ENCODE measurements around the gene KIF13A. TPM values are rescaled to one million over a fixed set of nuclear protein-coding genes. Genes with fewer than 3 reads are reported as not detected.

The KIF13A gene
- total and polyA plus RNA-seq, 9 of the 15 experiments (the other 6 are each of a cell fraction or from before 2014, with no cell fraction given), result 3.6 to 44.3 (median 29.7) TPM

DNA sequence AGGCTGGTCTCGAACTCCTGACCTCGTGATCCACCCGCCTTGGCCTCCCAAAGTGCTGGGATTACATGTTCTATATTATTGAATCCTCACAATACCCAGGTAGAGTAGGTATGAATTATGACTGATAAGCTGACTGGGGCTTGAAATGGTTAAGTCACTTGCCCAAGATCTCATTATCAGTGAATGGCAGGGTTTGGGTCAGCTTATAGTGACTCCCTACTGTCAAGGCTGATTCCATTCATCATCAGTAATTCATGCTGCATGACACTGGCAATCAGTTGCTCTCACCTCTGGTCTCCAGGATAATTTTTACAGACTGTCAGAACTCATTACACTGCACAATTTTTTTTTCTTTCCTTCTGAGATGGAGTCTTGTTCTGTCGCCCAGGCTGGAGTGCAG, 127.6 kb downstream of the KIF13A start (continued):
- TF ChIP-seq MECOM (CRISPR knock-in tag; IDR thresholded peaks at IDR 0.05) (no peak; the same call in 1 of the 2 replicates), ZBED1 (IDR thresholded peaks at IDR 0.05) (no peak), CBX2 (IDR thresholded peaks at IDR 0.05; ENCODE audit: insufficient read depth, low read length, poor library complexity, severe bottlenecking) (no peak), ARNT (IDR thresholded peaks at IDR 0.05) (peak; percentile 61 to 80; a peak in 2 of 4 replicates), TBL1XR1 (IDR thresholded peaks at IDR 0.05; ENCODE audit: low read length in 2 of 2) (peak; percentile 39 to 73; a peak in 2 of 4 replicates), SOX6 (IDR thresholded peaks at IDR 0.05) (peak; percentile 97), MTA1 (IDR thresholded peaks at IDR 0.05; ENCODE audit: borderline replicate concordance) (peak; percentile 41; the same call in 1 of the 2 replicates), ZNF232 (CRISPR knock-in tag; IDR thresholded peaks at IDR 0.05) (no peak), MYNN (IDR thresholded peaks at IDR 0.05) (0 out of 2 replicates have a peak, but pooled peaks have one; percentile 60), MYNN (CRISPR knock-in tag; IDR thresholded peaks at IDR 0.05) (no peak), HDAC2 (IDR thresholded peaks at IDR 0.05) (peak; percentile 84; the same call in 1 of the 2 replicates)
- TF ChIP-seq, protein P1, sequence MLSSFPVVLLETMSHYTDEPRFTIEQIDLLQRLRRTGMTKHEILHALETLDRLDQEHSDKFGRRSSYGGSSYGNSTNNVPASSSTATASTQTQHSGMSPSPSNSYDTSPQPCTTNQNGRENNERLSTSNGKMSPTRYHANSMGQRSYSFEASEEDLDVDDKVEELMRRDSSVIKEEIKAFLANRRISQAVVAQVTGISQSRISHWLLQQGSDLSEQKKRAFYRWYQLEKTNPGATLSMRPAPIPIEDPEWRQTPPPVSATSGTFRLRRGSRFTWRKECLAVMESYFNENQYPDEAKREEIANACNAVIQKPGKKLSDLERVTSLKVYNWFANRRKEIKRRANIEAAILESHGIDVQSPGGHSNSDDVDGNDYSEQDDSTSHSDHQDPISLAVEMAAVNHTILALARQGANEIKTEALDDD (IDR thresholded peaks at IDR 0.05), result peak; percentile 76; the same call in 1 of the 2 replicates

DNA sequence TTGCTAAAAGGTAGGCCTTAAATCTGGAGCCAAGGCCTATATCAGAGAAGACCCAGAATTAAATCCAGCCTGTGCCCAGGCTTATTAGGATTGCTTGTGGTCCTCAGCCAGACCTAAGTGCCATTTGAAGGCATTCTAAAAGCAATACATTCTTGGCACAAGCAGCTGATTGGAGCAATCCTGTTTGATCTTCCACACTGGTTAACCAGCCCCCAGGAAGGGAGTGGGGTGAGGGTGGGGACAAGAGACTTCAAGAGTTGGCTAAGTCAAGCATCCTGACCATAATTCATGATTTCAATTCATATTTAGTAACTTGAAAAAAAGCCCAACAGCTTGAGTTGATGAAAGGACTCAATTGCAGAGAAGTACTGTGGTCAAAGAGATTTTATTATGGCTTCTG, 128.9 kb downstream of the KIF13A start:
- Histone ChIP-seq H3K9me3 (replicated peaks; ENCODE audit: control insufficient read depth, insufficient read depth, low read depth, low read length) (no peaks in the 10 kb centered on the region), H3K9me1 (ENCODE audit: control insufficient read depth, insufficient read depth, low read length) (no peaks in the 10 kb centered on the region), H3K4me2 (ENCODE audit: insufficient read depth, low read length) (no peak overlapping the region), H3K4me1 (replicated peaks in 1 of 2; ENCODE audit: control insufficient read depth in 2 of 2, insufficient read depth in 2 of 2, low read length in 2 of 2) (peaks cover 6 to 8% of the 10 kb centered on the region in 2 experiments; a peak in 3 of 5 replicates), H3K4me3 (no peak overlapping the region), H2AFZ (ENCODE audit: low read depth, low read length) (no peak overlapping the region), H3K27ac (ENCODE audit: extremely low read depth, low read depth, low read length) (no peak overlapping the region), H3K36me3 (ENCODE audit: control insufficient read depth, insufficient read depth, low read length) (peaks cover 16% of the 10 kb centered on the region; the same call in 2 of the 3 replicates), H3K27me3 (ENCODE audit: control insufficient read depth in 2 of 2, insufficient read depth in 2 of 2, low read length in 2 of 2) (no peaks in the 10 kb centered on the region), H3K9ac (ENCODE audit: insufficient read depth in 1 of 2, low read depth in 2 of 2, low read length in 2 of 2) (no peak overlapping the region), H4K20me1 (replicated peaks; ENCODE audit: control insufficient read depth, insufficient read depth, low read length) (no peaks in the 10 kb centered on the region), H3K79me2 (ENCODE audit: control insufficient read depth, insufficient read depth, low read length) (no peaks in the 10 kb centered on the region; the same call in 2 of the 3 replicates)
- POLR2A ChIA-PET, result interaction anchor here (1.7 kb wide), 1 partner anchor 13 kb away, joined by 4 read pairs; no protein-coding TSS in a partner anchor
- no peak for DNase-seq (ENCODE audit: extremely low read depth in 1 of 4, low spot score in 3 of 4)
- intact Hi-C loops (cut with micrococcal nuclease), result no loop called here
- BruUV-seq (replicated peaks), result no TSS peak
- in situ Hi-C loops (cut with MboI), result no loop called here
- no peak for FAIRE-seq
- CTCF ChIA-PET (ENCODE audit: low intra/inter-chr PET ratio), result no interaction called here
- ATAC-seq, result no peak
- TF ChIP-seq SAFB2 (IDR thresholded peaks at IDR 0.05; ENCODE audit: borderline replicate concordance, low read depth, low read length, severe bottlenecking) (no peak), COPS2 (conservative IDR thresholded peaks at IDR 0.05) (no peak), ZNF324 (CRISPR knock-in tag; IDR thresholded peaks at IDR 0.05) (no peak), MTF1 (CRISPR knock-in tag; IDR thresholded peaks at IDR 0.05; ENCODE audit: borderline replicate concordance) (no peak), GTF2E2 (tag; IDR thresholded peaks at IDR 0.05) (no peak)
- TF ChIP-seq, protein P2, sequence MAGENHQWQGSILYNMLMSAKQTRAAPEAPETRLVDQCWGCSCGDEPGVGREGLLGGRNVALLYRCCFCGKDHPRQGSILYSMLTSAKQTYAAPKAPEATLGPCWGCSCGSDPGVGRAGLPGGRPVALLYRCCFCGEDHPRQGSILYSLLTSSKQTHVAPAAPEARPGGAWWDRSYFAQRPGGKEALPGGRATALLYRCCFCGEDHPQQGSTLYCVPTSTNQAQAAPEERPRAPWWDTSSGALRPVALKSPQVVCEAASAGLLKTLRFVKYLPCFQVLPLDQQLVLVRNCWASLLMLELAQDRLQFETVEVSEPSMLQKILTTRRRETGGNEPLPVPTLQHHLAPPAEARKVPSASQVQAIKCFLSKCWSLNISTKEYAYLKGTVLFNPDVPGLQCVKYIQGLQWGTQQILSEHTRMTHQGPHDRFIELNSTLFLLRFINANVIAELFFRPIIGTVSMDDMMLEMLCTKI (IDR thresholded peaks at IDR 0.05; ENCODE audit: partially characterized antibody), result no peak
- TF ChIP-seq, protein P3, sequence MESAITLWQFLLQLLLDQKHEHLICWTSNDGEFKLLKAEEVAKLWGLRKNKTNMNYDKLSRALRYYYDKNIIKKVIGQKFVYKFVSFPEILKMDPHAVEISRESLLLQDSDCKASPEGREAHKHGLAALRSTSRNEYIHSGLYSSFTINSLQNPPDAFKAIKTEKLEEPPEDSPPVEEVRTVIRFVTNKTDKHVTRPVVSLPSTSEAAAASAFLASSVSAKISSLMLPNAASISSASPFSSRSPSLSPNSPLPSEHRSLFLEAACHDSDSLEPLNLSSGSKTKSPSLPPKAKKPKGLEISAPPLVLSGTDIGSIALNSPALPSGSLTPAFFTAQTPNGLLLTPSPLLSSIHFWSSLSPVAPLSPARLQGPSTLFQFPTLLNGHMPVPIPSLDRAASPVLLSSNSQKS (CRISPR knock-in tag; IDR thresholded peaks at IDR 0.05), result no peak
- TF ChIP-seq, protein P4, sequence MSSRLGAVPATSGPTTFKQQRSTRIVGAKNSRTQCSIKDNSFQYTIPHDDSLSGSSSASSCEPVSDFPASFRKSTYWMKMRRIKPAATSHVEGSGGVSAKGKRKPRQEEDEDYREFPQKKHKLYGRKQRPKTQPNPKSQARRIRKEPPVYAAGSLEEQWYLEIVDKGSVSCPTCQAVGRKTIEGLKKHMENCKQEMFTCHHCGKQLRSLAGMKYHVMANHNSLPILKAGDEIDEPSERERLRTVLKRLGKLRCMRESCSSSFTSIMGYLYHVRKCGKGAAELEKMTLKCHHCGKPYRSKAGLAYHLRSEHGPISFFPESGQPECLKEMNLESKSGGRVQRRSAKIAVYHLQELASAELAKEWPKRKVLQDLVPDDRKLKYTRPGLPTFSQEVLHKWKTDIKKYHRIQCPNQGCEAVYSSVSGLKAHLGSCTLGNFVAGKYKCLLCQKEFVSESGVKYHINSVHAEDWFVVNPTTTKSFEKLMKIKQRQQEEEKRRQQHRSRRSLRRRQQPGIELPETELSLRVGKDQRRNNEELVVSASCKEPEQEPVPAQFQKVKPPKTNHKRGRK (tag; IDR thresholded peaks at IDR 0.05), result no peak
